ENCODE data around the gene C6orf120. TPM values are rescaled to one million over a fixed set of nuclear protein-coding genes. Genes with fewer than 3 reads are reported as not detected.
A peak's percentile ranks its signal among the peaks of the same experiment; 100 is the strongest.

The C6orf120 gene
- total RNA-seq = 10 to 100 TPM; 22.2 to 22.5 TPM

DNA sequence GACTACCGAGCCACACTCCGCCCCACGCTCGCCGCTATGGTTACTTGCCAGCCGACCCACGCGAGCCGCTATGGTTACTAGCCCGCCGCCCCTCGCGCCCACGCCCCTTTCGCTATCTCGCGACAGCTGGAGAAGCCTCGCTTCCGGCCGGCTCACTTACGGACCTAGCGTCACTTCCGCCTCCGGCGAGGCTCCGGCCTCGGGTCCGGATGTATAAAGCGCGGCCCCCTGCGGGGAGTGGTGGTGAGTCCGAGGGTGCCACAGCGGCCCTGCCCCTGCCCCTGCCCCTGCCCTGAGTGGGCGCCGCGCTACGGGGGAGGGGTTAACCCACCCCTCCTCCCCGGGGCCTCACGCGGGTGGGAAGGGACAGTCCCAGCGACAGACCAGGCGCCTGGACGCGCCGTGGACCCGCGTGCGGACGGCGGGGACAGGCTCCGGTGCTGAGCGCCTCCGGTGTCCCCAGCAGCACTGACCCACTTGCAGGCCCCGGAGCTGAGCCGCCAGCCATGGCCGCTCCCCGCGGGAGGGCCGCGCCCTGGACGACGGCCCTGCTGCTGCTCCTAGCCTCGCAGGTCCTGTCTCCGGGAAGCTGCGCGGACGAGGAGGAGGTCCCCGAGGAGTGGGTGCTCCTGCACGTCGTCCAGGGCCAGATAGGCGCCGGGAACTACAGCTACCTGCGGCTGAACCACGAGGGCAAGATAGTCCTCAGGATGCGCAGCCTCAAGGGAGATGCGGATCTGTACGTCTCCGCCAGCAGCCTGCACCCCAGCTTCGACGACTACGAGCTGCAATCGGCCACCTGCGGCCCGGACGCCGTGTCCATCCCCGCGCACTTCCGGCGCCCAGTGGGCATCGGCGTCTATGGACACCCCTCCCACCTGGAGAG lies at the start of gene C6orf120, which contains the start of gene WDR27:
C6orf120 (plus strand) TSS at position 173 of the 886 bp plus-strand sequence; CDS start at position 507, 334 bp downstream.
WDR27 (minus strand) TSS at position 76 of the 886 bp plus-strand sequence. CDS start 13,024 bp downstream, outside the sequence.
- Mint-ChIP-seq H3K4me3 (peak within 1 kb of the TSS; percentile 88), H3K36me3 (peaks cover 15% of the 10 kb centered on the region), H3K27ac (peak within 1 kb of the TSS; percentile 86), H3K27me3 (no peaks in the 10 kb centered on the region), H3K9me3 (no peaks in the 10 kb centered on the region), H3K4me1 (peaks cover 39% of the 10 kb centered on the region)
- DNase-seq (peak; percentile 95), ATAC-seq (ENCODE audit: low read depth) (peak; percentile 91)
- POLR2A ChIA-PET = interaction anchor here (0.6 to 3.6 kb wide), 15 partner anchors 10 to 882 kb away, joined by 3 to 36 read pairs (median 5); partner anchors contain the start of genes DYNLT2, ERMARD, PDCD2 and PHF10

DNA sequence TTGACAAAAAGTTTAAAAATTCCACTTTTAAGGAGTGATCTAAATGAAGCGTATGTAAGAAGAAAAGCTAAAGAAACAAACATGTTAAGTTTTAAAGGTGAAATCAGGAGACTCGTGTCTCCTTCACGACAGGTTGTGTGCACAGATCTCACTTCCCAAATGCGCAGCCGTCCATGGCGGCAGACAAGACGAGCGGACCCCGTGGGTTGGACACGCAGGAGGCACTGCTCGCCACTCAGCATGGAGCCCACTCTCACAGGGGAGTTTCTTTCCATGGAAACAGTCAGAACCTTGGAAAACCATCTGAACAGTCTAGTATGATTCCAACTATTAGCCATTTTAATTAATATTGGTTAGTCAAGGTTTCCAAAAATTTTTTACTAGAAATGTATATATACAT lies 49.0 kb upstream of the C6orf120 start:
- Mint-ChIP-seq H3K27ac (no peak overlapping the region), H3K27me3 (no peaks in the 10 kb centered on the region), H3K36me3 (peaks cover 2% of the 10 kb centered on the region), H3K4me1 (peaks cover 7% of the 10 kb centered on the region), H3K9me3 (no peaks in the 10 kb centered on the region), H3K4me3 (no peak overlapping the region)
- DNase-seq = no peak
- no peak for ATAC-seq (ENCODE audit: low read depth)
- POLR2A ChIA-PET = no interaction called here

DNA sequence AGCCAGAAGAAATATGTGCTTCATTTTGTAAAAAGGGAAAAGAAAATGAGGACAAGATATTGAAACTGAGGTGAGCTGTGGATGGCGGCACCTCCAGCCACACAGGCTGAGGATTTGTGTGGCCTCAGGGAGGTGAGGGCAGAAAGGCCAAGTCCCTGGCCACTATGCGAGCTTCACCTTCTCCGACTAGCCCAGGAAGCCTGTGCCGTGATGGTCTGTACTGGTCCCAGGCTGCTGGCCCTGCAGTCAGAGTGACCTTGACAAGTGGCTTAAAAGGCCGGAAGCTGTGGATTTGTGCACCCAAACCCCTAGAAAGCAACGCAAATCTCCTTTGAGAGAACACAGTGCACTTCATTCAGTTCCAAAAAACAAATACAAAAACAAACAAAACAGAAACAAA lies 48.2 kb upstream of the C6orf120 start:
- H3K27me3 Mint-ChIP-seq = no peaks in the 10 kb centered on the region
- peak overlapping the region; percentile 93 for H3K4me3 Mint-ChIP-seq
- no peak for DNase-seq
- no peak overlapping the region for H3K27ac Mint-ChIP-seq
- POLR2A ChIA-PET = interaction anchor here (1.3 to 1.4 kb wide), 2 partner anchors 49 to 441 kb away, joined by 4 to 5 read pairs; no protein-coding TSS in a partner anchor
- H3K36me3 Mint-ChIP-seq = peaks cover 2% of the 10 kb centered on the region
- H3K9me3 Mint-ChIP-seq = no peaks in the 10 kb centered on the region
- peaks cover 7% of the 10 kb centered on the region for H3K4me1 Mint-ChIP-seq
- no peak for ATAC-seq (ENCODE audit: low read depth)

DNA sequence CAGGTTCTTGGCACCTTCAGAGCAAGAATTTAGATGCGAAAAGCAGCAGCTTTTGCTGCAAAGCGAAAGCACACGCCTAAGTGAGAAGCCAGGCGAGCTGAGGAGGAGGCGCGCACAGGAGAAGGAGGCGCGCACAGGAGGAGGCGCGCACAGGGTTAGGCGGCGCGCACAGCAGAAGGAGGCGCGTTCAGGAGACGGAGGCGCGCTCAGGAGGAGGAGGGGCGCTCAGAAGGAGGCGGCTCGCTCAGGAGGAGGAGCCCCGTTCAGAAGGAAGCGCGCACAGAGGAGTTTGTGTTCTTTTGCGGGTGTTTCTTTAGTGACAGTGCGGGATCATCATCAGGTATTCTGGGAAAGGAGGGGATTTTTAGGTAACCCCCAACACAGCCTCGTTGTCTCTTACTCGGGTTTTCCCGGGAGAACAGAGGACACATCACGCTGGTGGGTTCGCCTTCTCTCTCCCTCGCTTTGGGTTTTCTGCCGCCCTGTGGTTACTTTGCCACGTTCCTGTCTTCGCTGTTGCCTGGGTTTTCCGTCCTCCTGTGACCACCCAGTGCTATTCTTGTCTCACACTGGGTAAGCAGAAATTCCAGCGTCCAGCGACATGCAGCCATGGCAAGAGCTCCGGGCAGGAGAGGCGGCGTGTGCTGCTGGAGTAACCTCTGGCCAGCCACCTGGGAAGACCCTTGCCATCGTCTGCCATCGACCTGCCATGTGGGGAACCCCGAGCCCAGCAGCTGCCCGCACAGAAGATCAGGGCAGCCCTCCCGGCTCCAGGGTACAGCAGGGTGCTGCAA lies 47.1 kb upstream of the C6orf120 start:
- ATAC-seq (ENCODE audit: low read depth) (peak; percentile 92), DNase-seq (peak; percentile 78)
- H3K9me3 Mint-ChIP-seq = no peaks in the 10 kb centered on the region
- H3K4me3 Mint-ChIP-seq = peak overlapping the region; percentile 93
- H3K36me3 Mint-ChIP-seq = peaks cover 2% of the 10 kb centered on the region
- no peaks in the 10 kb centered on the region for H3K27me3 Mint-ChIP-seq
- H3K27ac Mint-ChIP-seq = peak overlapping the region; percentile 88
- peaks cover 7% of the 10 kb centered on the region for H3K4me1 Mint-ChIP-seq
- POLR2A ChIA-PET = interaction anchor here (0.6 to 1.4 kb wide), 4 partner anchors 48 to 612 kb away, joined by 3 to 7 read pairs (median 4); no protein-coding TSS in a partner anchor

DNA sequence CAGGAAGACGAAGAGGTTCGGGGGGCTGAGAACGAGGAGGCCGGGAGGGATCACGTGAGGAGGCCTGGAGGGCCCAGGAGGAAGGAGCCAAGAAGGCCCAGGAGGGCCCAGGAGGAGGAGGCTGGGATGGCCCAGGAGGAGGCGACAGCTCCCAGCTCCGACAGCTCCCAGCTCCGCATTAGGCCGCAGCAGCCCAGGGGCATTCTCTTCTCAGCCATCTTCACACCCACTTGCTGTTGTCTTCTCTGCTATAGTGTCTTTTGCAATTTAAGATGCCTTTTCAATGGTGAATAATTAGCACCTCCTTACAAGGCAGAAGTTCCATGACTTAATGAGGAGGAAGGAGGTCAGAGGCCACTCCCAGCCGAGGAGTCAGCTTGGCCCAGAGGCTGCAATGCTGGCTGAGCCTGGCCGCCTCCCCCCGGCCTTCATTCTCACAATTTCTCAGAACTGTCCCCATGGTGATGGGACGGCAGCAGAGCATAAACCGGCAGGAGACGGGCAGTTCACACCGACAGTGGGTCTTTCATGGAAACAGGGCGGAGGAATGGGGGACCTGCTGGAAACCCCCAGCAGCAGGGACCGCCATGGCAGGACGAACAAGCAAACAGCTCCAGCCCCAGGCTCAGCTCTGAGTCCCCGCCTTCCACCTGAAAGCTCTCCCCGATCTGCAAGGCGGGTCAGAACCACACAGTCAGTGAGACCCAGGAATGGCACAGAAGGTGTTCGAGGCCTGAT lies 45.2 kb upstream of the C6orf120 start:
- no peaks in the 10 kb centered on the region for H3K9me3 Mint-ChIP-seq
- peaks cover 7% of the 10 kb centered on the region for H3K4me1 Mint-ChIP-seq
- POLR2A ChIA-PET = no interaction called here
- DNase-seq = no peak
- H3K27me3 Mint-ChIP-seq = no peaks in the 10 kb centered on the region
- ATAC-seq (ENCODE audit: low read depth) = no peak
- no peak overlapping the region for H3K4me3 Mint-ChIP-seq
- no peak overlapping the region for H3K27ac Mint-ChIP-seq
- H3K36me3 Mint-ChIP-seq = peaks cover 2% of the 10 kb centered on the region

DNA sequence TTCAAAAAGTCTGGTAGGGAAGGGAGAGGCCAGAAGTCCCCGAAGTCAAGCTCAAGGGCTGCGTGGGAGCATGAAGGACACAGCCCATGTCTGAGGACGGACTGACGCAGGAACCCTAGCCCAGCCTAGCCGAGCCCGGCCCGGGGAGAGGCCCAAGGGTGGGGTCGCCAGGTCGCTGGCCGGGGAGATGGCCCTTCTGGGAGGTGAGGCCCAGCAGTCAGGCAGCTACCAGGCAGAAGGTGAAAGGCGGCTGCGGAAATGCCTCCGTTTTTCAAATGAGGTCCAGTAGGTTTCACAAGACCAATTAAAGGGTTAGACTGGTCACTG lies 44.7 kb upstream of the C6orf120 start:
- Mint-ChIP-seq H3K27me3 (no peaks in the 10 kb centered on the region), H3K4me1 (peaks cover 7% of the 10 kb centered on the region), H3K4me3 (no peak overlapping the region), H3K27ac (no peak overlapping the region), H3K36me3 (peaks cover 2% of the 10 kb centered on the region), H3K9me3 (no peaks in the 10 kb centered on the region)
- ATAC-seq (ENCODE audit: low read depth) (no peak), DNase-seq (no peak)
- POLR2A ChIA-PET = no interaction called here

DNA sequence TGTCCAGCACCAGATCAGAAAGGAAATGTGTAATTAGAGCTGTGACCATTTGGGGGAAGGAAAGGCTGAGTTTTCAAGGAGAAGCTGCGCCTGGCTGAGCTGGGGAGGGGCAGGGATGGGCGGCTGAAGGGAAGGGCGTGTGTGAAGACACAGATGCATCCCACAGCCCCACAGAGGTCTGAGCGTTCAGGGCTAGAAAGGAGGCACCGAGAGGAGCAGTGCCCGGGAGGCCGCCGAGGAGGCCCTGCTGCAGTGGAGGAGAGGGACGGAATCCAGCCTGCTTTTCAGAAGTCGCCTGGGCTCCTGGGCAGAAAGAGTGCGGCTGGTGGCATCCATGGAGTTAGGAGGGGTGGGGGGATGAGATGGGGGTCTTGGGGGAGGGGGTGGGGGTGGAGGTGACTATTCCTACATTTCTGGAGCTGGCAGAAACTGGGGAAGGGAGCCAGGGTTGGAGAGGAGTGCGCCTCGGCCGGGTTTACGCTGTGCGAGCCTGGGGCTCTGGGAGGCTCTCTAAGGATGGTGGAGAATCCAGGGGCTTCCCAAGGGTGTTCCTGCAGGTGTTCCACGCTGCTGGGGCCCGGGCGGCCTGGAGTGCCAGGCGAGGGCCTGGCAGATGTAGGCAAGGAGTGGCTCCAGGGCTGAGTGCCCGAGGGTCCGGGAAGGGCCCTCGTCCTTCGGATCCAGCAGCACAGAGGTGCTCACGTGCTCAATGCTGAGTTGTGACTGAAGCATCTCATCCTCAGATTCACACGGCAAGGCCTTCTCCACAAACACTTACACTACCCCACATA lies 41.9 kb upstream of the C6orf120 start:
- DNase-seq (no peak), ATAC-seq (ENCODE audit: low read depth) (no peak)
- Mint-ChIP-seq H3K4me3 (no peak overlapping the region), H3K27ac (no peak overlapping the region), H3K36me3 (peaks cover 2% of the 10 kb centered on the region), H3K9me3 (no peaks in the 10 kb centered on the region), H3K27me3 (no peaks in the 10 kb centered on the region), H3K4me1 (peaks cover 2% of the 10 kb centered on the region)
- POLR2A ChIA-PET = no interaction called here

DNA sequence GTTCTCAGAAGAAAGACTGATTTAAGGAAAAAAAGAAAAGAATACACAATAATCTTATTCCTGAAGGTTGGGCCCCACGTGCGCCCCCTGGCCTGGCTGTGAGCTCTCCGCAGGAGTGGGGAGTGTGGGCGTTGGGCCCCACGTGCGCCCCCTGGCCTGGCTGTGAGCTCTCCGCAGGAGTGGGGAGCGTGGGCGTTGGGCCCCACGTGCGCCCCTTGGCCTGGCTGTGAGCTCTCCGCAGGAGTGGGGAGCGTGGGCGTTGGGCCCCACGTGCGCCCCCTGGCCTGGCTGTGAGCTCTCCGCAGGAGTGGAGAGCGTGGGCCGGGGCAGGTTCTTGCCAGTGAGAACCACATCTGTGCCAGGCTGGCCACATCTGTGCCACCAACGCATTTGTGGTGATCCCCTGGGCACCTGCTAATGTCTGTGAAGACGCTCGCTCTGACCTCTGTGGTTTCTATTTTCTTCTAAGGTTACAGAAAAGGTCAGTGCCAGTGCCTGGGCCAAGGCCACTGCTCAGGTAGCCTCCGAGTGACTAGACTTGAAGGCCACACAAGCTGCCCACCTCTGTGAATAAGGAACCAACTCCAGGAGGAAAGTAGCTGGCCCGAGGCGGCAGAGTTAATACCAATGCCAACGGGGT lies 41.1 kb upstream of the C6orf120 start:
- DNase-seq (no peak), ATAC-seq (ENCODE audit: low read depth) (no peak)
- Mint-ChIP-seq H3K4me3 (no peak overlapping the region), H3K36me3 (peaks cover 2% of the 10 kb centered on the region), H3K4me1 (no peaks in the 10 kb centered on the region), H3K9me3 (no peaks in the 10 kb centered on the region), H3K27me3 (no peaks in the 10 kb centered on the region), H3K27ac (no peak overlapping the region)
- POLR2A ChIA-PET = interaction anchor here (0.6 kb wide), 1 partner anchor 914 kb away, joined by 3 read pairs; no protein-coding TSS in a partner anchor

DNA sequence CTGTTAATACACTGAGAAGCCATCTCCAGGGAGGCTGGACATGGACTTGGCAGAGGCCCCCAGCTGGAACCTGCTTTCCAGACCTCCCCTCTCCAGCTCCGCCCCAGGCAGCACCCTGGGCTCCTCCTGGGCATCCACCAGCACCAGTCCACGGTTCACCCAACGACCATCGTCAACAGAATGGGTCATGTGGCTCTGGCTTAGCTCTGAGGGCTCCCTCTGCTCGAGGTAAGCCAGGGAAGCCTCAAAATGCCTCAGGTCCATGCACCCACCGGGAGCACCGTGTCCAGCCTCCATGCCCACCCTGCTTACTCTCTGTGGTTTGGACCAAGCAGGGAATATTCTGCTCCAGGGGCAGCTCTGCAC lies 40.6 kb upstream of the C6orf120 start:
- Mint-ChIP-seq H3K9me3 (no peaks in the 10 kb centered on the region), H3K27me3 (no peaks in the 10 kb centered on the region), H3K4me1 (no peaks in the 10 kb centered on the region), H3K36me3 (peaks cover 2% of the 10 kb centered on the region), H3K4me3 (no peak overlapping the region), H3K27ac (no peak overlapping the region)
- DNase-seq = no peak
- POLR2A ChIA-PET = interaction anchor here (0.6 kb wide), 1 partner anchor 914 kb away, joined by 3 read pairs; no protein-coding TSS in a partner anchor
- ATAC-seq (ENCODE audit: low read depth) = no peak

DNA sequence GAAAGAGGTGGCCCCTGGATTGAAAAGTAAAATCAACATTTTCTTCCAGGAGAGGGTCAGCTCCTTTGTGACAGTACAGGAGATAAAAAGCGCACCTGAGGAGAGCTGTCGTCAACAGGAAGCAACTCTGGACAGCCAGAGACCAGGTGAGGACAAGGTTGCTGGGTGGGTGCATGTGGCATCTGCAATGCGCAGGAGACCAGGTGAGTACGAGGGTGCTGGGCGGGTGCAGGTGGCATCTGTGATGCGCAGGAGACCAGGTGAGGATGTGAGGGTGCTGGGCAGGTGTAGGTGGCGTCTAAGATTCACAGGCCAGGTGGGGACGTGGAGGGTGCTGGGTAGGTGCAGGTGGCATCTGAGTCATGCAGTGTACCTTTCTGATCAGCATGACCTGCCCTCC lies 38.5 kb upstream of the C6orf120 start:
- Mint-ChIP-seq H3K9me3 (no peaks in the 10 kb centered on the region), H3K27ac (no peak overlapping the region), H3K27me3 (no peaks in the 10 kb centered on the region), H3K4me1 (no peaks in the 10 kb centered on the region), H3K36me3 (peaks cover 3% of the 10 kb centered on the region), H3K4me3 (no peak overlapping the region)
- no peak for DNase-seq
- POLR2A ChIA-PET = no interaction called here
- no peak for ATAC-seq (ENCODE audit: low read depth)

DNA sequence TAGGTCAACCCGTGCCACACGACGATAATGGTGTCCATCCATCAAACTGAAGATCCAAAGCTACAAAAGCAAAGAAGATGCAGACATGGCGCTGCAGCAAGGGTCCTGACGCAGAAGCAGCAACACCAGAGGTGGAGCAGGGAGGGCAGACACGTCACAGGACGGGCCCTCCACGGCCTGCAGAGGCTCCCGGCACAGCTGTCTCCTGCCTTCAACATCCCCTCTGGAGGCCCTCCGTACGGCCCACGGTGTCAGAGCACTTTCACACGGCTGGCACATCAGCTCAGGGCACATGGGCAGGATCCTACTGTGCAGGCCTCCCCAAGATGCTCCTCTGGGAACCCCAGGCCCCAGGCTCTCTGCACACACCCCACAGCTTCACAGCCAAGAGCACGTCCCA lies 37.7 kb upstream of the C6orf120 start:
- Mint-ChIP-seq H3K4me1 (peaks cover 1% of the 10 kb centered on the region), H3K27ac (no peak overlapping the region), H3K9me3 (no peaks in the 10 kb centered on the region), H3K27me3 (no peaks in the 10 kb centered on the region), H3K36me3 (peaks cover 3% of the 10 kb centered on the region), H3K4me3 (no peak overlapping the region)
- DNase-seq (no peak), ATAC-seq (ENCODE audit: low read depth) (no peak)
- POLR2A ChIA-PET = no interaction called here

DNA sequence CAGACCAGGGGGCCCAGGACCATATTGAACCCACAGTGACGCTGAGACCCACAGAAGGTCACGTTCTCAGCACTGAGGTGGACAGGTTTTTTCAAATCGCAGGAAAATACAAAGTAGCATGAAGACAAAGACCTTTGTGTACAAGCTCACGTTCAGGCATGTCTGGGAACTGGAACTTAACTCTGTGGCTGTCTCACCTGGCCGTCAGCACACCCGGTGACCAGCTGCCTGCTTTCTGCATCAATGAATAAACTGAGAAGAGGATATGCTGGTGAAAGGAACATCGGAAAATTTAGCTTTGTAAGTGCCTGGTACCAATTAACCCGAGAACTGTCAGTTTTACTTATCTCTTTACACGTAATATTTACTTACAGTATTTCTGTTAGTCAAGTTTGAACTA lies 36.6 kb upstream of the C6orf120 start:
- no peak for ATAC-seq (ENCODE audit: low read depth)
- H3K27ac Mint-ChIP-seq = no peak overlapping the region
- DNase-seq = no peak
- H3K27me3 Mint-ChIP-seq = no peaks in the 10 kb centered on the region
- peaks cover 10% of the 10 kb centered on the region for H3K4me1 Mint-ChIP-seq
- H3K4me3 Mint-ChIP-seq = no peak overlapping the region
- H3K36me3 Mint-ChIP-seq = peaks cover 3% of the 10 kb centered on the region
- POLR2A ChIA-PET = no interaction called here
- no peaks in the 10 kb centered on the region for H3K9me3 Mint-ChIP-seq
